Dermis blood vessel endothelial cell (primary cell): ENCODE measurements around the gene VPS9D1. TPM values are rescaled to one million over a fixed set of nuclear protein-coding genes. Genes with fewer than 3 reads are reported as not detected.
A peak's percentile ranks its signal among the peaks of the same experiment; 100 is the strongest.

Experiments used
- DNase-seq: peaks from one replicate; pipeline ENCODE4 v3.0.0; 2010
- total RNA-seq: library from RNA; depleted of rRNA; stranded (reverse); fragments of >200 nt; gene quantifications from 2 replicates; pipeline ENCODE4 v1.2.3, GENCODE V29; 2014

Gene VPS9D1
- total RNA-seq, 1 donor from 2014 or later = 5.8 TPM

GRCh38 chr16:89732142-89732917, 11.6 kb upstream of the VPS9D1 start:
- no peak for DNase-seq

GRCh38 chr16:89730610-89731234, 10.0 kb upstream of the VPS9D1 start:
- no peak for DNase-seq

- no peak for DNase-seq
Observed at GRCh38 chr16:89729863-89730593, 9.3 kb upstream of the VPS9D1 start.

- DNase-seq = no peak
Observed at GRCh38 chr16:89729293-89729692, 8.6 kb upstream of the VPS9D1 start.

GRCh38 chr16:89727406-89728120, 6.9 kb upstream of the VPS9D1 start:
- no peak for DNase-seq

GRCh38 chr16:89723279-89724250, 2.9 kb upstream of the VPS9D1 start:
- peak; percentile 43 for DNase-seq

- peak; percentile 63 for DNase-seq
Observed at GRCh38 chr16:89722392-89723278, 1.9 kb upstream of the VPS9D1 start.

- peak; percentile 77 for DNase-seq
Observed at GRCh38 chr16:89721546-89722391, 1.1 kb upstream of the VPS9D1 start.

- peak; percentile 42 for DNase-seq
Observed at GRCh38 chr16:89720551-89720812, 216 bp downstream of the VPS9D1 start.

- no peak for DNase-seq
Observed at GRCh38 chr16:89717688-89718505, 2.8 kb downstream of the VPS9D1 start.

GRCh38 chr16:89716916-89717687, 3.6 kb downstream of the VPS9D1 start:
- DNase-seq = no peak

- DNase-seq = no peak
Observed at GRCh38 chr16:89716493-89716892, 4.2 kb downstream of the VPS9D1 start.

GRCh38 chr16:89712274-89712781, 8.4 kb downstream of the VPS9D1 start:
- peak; percentile 31 for DNase-seq

- peak; percentile 81 for DNase-seq
Observed at GRCh38 chr16:89711601-89712273, 9.0 kb downstream of the VPS9D1 start.

GRCh38 chr16:89710709-89711564, 9.8 kb downstream of the VPS9D1 start:
- DNase-seq = no peak

GRCh38 chr16:89709716-89710432, 10.8 kb downstream of the VPS9D1 start:
- DNase-seq = no peak
